DND-41 (cell line): ENCODE results near the gene AKAIN1.

ENCODE experiments used
- ATAC-seq: fragments of 200-7000 bp; cut with Tn5 transposase; 3 replicates; pipeline ENCODE4 v1.9.1; 2021; ENCODE audit warnings: low read depth; ENCODE audit not compliant: insufficient read depth
- DNase-seq: peaks from one replicate; pipeline ENCODE4 v3.0.0-alpha.2; 2020
- H2AFZ ChIP-seq: 2 replicates; pipeline ENCODE4 v1.6.0; 2012; ENCODE audit warnings: low read depth, low read length
- H3K27ac ChIP-seq: 2 replicates; pipeline ENCODE4 v1.5.1; 2012; ENCODE audit warnings: low read length, inconsistent platforms
- H3K27me3 ChIP-seq: fragments of 200-600 bp; sonication (generic); 2 replicates; pipeline ENCODE4 v1.6.0; 2012; ENCODE audit warnings: low read length, mild to moderate bottlenecking, inconsistent platforms; ENCODE audit not compliant: insufficient read depth, poor library complexity
- H3K36me3 ChIP-seq: 2 replicates; pipeline ENCODE4 v1.5.1; 2012; ENCODE audit warnings: low read length, inconsistent platforms; ENCODE audit not compliant: insufficient read depth
- H3K4me1 ChIP-seq: 2 replicates; pipeline ENCODE4 v1.5.1; 2012; ENCODE audit warnings: mild to moderate bottlenecking, low read length; ENCODE audit not compliant: insufficient read depth
- H3K4me2 ChIP-seq: 2 replicates; pipeline ENCODE4 v1.6.0; 2012; ENCODE audit warnings: mild to moderate bottlenecking, moderate library complexity, low read length, inconsistent platforms; ENCODE audit not compliant: insufficient read depth
- H3K4me3 ChIP-seq, 2 experiments: fragments of 200-600 bp in 1 of 2; shearing (Covaris generic) in 1 of 2; 2 replicates each; pipeline ENCODE4 v1.5.1; 2012 to 2016; ENCODE audit warnings: inconsistent platforms in 2 of 2, low read length in 2 of 2, mild to moderate bottlenecking in 2 of 2, low read depth in 1 of 2, moderate library complexity in 1 of 2
- H3K79me2 ChIP-seq: 2 replicates; pipeline ENCODE4 v1.6.0; 2012; ENCODE audit warnings: low read length, inconsistent platforms; ENCODE audit not compliant: insufficient read depth
- H3K9ac ChIP-seq: 2 replicates; pipeline ENCODE4 v1.6.0; 2012; ENCODE audit warnings: low read depth, mild to moderate bottlenecking, inconsistent platforms, low read length, moderate library complexity
- H3K9me3 ChIP-seq: 2 replicates; pipeline ENCODE4 v1.5.1; 2012; ENCODE audit warnings: low read length, moderate library complexity, mild to moderate bottlenecking, inconsistent platforms; ENCODE audit not compliant: insufficient read depth, severe bottlenecking
- H4K20me1 ChIP-seq: 2 replicates; pipeline ENCODE4 v1.6.0; 2012; ENCODE audit warnings: low read length; ENCODE audit not compliant: insufficient read depth
- CTCF ChIP-seq: IDR thresholded peaks from 2 replicates; pipeline ENCODE4 v1.5.1; 2012; ENCODE audit warnings: borderline replicate concordance, low read length, moderate library complexity, mild to moderate bottlenecking; ENCODE audit not compliant: poor library complexity, severe bottlenecking; ENCODE audit errors: extremely low read depth
- EZH2 ChIP-seq: IDR thresholded peaks from 3 replicates; pipeline ENCODE4 v1.6.1; 2012; ENCODE audit warnings: borderline replicate concordance, low read depth, mild to moderate bottlenecking, moderate library complexity, low read length, inconsistent platforms; ENCODE audit not compliant: severe bottlenecking

Gene AKAIN1

DNA sequence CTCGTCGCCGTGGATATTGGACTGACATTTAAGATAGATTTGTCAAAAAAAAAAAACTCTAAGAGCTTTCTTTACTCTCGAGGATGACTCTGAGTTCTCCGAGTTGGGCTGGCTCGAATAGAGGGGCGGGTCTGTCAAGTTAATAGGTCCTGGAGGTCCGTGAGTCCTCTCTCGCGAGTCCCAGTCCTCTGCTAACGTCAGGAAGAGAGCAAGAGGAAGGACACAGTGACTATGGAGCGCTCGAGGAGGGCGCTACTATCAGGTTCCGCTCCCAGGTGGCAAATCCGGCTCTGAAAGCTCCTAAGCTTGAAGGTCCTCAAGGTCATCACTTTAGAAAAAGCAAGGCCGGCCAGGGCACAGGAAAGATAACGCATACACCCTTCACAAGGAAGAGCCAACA is 404 bp upstream of the AKAIN1 start:
- ATAC-seq (no peak), DNase-seq (no peak)
- no peaks in the 10 kb centered on the region for H4K20me1 ChIP-seq
- H2AFZ ChIP-seq, result no peak overlapping the region
- H3K36me3 ChIP-seq, result no peaks in the 10 kb centered on the region
- H3K4me1 ChIP-seq, result no peaks in the 10 kb centered on the region
- H3K4me3 ChIP-seq, result no peak overlapping the region
- TF ChIP-seq EZH2, result no peak
- no peak for TF ChIP-seq CTCF
- no peaks in the 10 kb centered on the region for H3K9me3 ChIP-seq
- no peak overlapping the region for H3K27ac ChIP-seq
- H3K27me3 ChIP-seq, result no peaks in the 10 kb centered on the region
- H3K79me2 ChIP-seq, result no peaks in the 10 kb centered on the region
- no peak overlapping the region for H3K9ac ChIP-seq
- H3K4me2 ChIP-seq, result no peak overlapping the region

GRCh38 chr18:5196253-5197031 is 615 bp downstream of the AKAIN1 start:
- Histone ChIP-seq H3K4me3 (no peak overlapping the region), H3K36me3 (no peaks in the 10 kb centered on the region), H2AFZ (no peak overlapping the region), H3K4me1 (no peaks in the 10 kb centered on the region), H3K27ac (no peak overlapping the region), H4K20me1 (no peaks in the 10 kb centered on the region), H3K27me3 (no peaks in the 10 kb centered on the region), H3K79me2 (no peaks in the 10 kb centered on the region), H3K9ac (no peak overlapping the region), H3K4me2 (no peak overlapping the region), H3K9me3 (no peaks in the 10 kb centered on the region)
- ATAC-seq (no peak), DNase-seq (no peak)
- TF ChIP-seq EZH2 (no peak), CTCF (no peak)

GRCh38 chr18:5195656-5196055 is 1.4 kb downstream of the AKAIN1 start:
- Histone ChIP-seq H3K36me3 (no peaks in the 10 kb centered on the region), H3K4me3 (no peak overlapping the region), H3K79me2 (no peaks in the 10 kb centered on the region), H2AFZ (no peak overlapping the region), H4K20me1 (no peaks in the 10 kb centered on the region), H3K9me3 (no peaks in the 10 kb centered on the region), H3K9ac (no peak overlapping the region), H3K4me1 (no peaks in the 10 kb centered on the region), H3K4me2 (no peak overlapping the region), H3K27me3 (no peaks in the 10 kb centered on the region), H3K27ac (no peak overlapping the region)
- TF ChIP-seq CTCF (no peak), EZH2 (no peak)
- no peak for DNase-seq
- no peak for ATAC-seq

- no peak for ATAC-seq
- H4K20me1 ChIP-seq, result no peaks in the 10 kb centered on the region
- no peak overlapping the region for H3K4me3 ChIP-seq
- TF ChIP-seq CTCF (no peak), EZH2 (no peak)
- no peak overlapping the region for H3K9ac ChIP-seq
- no peaks in the 10 kb centered on the region for H3K4me1 ChIP-seq
- no peak overlapping the region for H3K27ac ChIP-seq
- no peak overlapping the region for H3K4me2 ChIP-seq
- H3K79me2 ChIP-seq, result no peaks in the 10 kb centered on the region
- H2AFZ ChIP-seq, result no peak overlapping the region
- DNase-seq, result no peak
- H3K36me3 ChIP-seq, result no peaks in the 10 kb centered on the region
- no peaks in the 10 kb centered on the region for H3K9me3 ChIP-seq
- no peaks in the 10 kb centered on the region for H3K27me3 ChIP-seq
These were observed 16.8 kb downstream of the AKAIN1 start for GRCh38 chr18:5180254-5180653.
